Vagina (tissue), 2 donors: ENCODE results near the gene ARFGAP3.

Experiments used
- CTCF ChIP-seq, 3 experiments: fragments of 450-650 bp in 2 of 3; fragments of 200-600 bp in 1 of 3; sonication (generic) in 1 of 3; IDR thresholded peaks; one replicate each; pipeline ENCODE4 v1.5.1; 2017 to 2019; ENCODE audit warnings: antibody characterized with exemption in 3 of 3, mild to moderate bottlenecking in 2 of 3, moderate library complexity in 2 of 3
- POLR2A ChIP-seq, 2 donors: fragments of 450-650 bp; IDR thresholded peaks; one replicate each; pipeline ENCODE4 v1.6.1; 2017; ENCODE audit warnings: antibody characterized with exemption in 2 of 2, mild to moderate bottlenecking in 2 of 2, moderate library complexity in 2 of 2
- POLR2AphosphoS5 ChIP-seq, 2 donors: sonication (generic); formaldehyde crosslinking; IDR thresholded peaks; one replicate each; pipeline ENCODE4 v1.9.0; 2017; ENCODE audit warnings: antibody characterized with exemption in 2 of 2, mild to moderate bottlenecking in 2 of 2, low read depth in 1 of 2; ENCODE audit not compliant: insufficient read depth in 1 of 2

- TF ChIP-seq CTCF (IDR thresholded peaks at IDR 0.05) (no peak), POLR2A (IDR thresholded peaks at IDR 0.05) (no peak), POLR2AphosphoS5 (IDR thresholded peaks at IDR 0.05; ENCODE audit: insufficient read depth in 1 of 2, low read depth in 1 of 2) (no peak)
Observed at GRCh38 chr22:42874010-42874409, 16.9 kb upstream of the ARFGAP3 start.
